Renal cortical epithelial cell (primary cell): Measurements from ENCODE around the gene PPP1R14B. TPM values are rescaled to one million over a fixed set of nuclear protein-coding genes. Genes with fewer than 3 reads are reported as not detected.
"Not testable (repeated sequence)": the region's sequence is repeated elsewhere in the genome, so short reads cannot be mapped to it uniquely, and the experiment has no call there.

Experiments
- DNase-seq: peaks from one replicate; pipeline ENCODE4 v3.0.0-alpha.2; 2011; ENCODE audit warnings: low read depth
- total RNA-seq: library from RNA; depleted of rRNA; stranded (reverse); fragments of >200 nt; gene quantifications from 2 replicates; pipeline ENCODE4 v1.2.3, GENCODE V29; 2014

PPP1R14B gene
- total RNA-seq, 1 donor from 2014 or later = 131 TPM

DNA sequence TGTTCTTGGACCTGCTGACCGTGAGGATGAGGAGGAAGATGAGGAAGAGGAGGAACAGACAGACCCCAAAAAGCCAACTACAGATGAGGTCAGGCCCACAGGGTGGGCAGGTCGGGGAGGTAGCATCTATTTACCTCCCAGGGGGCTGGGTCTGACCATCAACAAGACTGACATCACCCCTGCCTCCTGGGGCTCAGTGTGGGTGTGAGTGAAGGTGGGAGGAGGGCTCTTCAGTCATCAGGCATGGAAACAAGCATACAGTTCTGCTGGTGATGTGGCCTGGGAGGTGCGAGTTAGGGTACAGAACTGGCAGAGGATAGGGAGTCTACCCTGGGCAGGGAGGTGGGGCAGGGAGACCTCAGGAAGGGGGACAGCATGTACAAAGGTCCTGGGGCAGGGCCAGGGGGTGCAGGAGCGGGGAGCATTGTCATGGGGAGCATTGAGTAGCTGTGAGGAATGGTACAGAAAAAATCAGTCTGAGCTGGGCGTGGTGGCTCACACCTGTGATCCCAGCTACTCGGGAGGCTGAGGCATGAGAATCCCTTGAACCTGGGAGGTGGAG, 13.5 kb upstream of the PPP1R14B start:
- DNase-seq = no peak

GRCh38 chr11:64259533-64260067, 12.9 kb upstream of the PPP1R14B start:
- no peak for DNase-seq

DNA sequence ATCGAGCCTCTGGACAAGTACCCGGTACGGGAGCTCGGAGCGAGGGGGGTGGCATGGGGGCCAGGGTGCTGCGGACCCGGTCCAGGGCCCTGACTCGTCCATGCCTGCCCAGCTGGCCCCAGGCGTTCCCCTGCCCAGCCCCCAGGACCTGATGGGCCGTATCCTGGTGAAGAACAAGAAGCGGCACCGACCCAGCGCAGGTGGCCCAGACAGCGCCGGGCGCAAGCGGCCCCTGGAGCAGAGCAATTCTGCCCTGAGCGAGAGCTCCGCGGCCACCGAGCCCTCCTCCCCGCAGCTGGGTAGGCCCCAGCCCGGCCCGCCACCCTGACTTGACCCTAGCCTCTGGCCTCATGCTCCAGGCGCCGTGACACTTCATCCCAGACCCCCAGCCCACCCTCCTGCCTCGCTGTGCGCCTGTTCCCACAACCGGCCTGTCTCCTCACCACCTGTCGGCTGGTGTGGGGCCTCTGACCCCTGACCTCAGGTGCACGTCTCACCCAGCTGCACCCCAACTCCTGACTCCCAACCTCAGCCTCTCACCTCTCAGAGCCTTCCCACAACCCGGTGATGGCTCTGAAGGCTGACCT, 12.3 kb upstream of the PPP1R14B start:
- DNase-seq = no peak

DNA sequence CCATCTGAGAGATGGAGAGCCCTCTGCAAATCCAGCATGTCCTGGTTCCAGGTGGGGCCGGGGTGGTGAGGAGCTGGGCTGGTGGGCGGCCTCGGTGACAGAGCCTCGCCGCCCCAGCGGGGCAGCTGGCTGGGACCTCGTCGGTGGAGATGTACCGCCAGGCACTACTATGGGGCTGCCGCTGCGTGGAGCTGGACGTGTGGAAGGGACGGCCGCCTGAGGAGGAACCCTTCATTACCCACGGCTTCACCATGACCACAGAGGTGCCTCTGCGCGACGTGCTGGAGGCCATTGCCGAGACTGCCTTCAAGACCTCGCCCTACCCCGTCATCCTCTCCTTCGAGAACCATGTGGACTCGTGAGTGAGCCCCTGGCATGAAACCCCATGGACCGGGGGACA, 11.6 kb upstream of the PPP1R14B start:
- no peak for DNase-seq

GRCh38 chr11:64256300-64256699, 9.6 kb upstream of the PPP1R14B start:
- DNase-seq = no peak

GRCh38 chr11:64255135-64256128, 8.7 kb upstream of the PPP1R14B start:
- no peak for DNase-seq

GRCh38 chr11:64254326-64254725, 7.6 kb upstream of the PPP1R14B start:
- DNase-seq = no peak

- DNase-seq = no peak
Observed at GRCh38 chr11:64253481-64253880, 6.7 kb upstream of the PPP1R14B start.

GRCh38 chr11:64253043-64253442, 6.3 kb upstream of the PPP1R14B start:
- no peak for DNase-seq

GRCh38 chr11:64252003-64252872, 5.5 kb upstream of the PPP1R14B start:
- no peak for DNase-seq

GRCh38 chr11:64251753-64252002, 4.9 kb upstream of the PPP1R14B start:
- no peak for DNase-seq

DNA sequence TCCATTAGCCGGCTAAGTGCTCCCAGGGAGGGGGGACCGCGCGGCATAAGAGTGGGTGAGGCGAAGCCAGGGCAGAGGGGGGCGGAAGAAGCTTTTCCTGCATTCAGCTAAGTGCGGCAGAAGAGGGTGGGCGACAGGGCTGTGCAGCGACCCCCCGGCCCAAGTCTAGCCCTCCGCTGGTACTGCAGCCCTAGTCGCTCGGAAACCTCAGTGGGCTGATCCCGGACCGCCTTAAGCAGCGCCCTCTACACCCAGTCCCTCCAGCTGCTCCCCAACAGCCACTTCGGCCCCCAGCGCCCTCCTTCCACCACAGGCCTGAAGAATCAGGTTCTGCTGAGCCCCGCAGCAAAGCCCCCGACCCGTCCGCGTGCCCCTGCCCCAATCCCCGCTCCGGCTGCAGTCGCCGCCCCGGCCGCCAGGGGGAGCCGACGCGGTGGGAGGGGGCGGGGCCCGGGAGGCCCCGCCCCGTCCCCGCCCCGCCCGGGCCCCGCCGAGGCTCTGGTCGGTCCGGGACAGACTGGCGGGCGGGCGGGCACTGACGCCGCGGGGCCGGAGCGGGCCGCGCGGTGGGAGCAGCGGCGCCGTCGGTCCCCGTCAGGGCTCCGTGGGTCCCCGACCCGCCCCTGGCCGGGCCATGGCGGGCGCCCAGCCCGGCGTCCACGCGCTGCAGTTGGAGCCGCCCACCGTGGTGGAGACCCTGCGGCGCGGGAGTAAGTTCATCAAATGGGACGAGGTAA, 4.4 kb upstream of the PPP1R14B start, which contains the start of gene PLCB3:
Gene PLCB3 (plus strand): TSS at position 515 of the 737 bp plus-strand sequence. CDS start 120 bp downstream, at position 635.
- no peak for DNase-seq

GRCh38 chr11:64250415-64251015, 3.8 kb upstream of the PPP1R14B start:
- DNase-seq = no peak

GRCh38 chr11:64249563-64250414, 3.0 kb upstream of the PPP1R14B start:
- DNase-seq = no peak

GRCh38 chr11:64249038-64249437, 2.3 kb upstream of the PPP1R14B start:
- no peak for DNase-seq

GRCh38 chr11:64248578-64248977, 1.8 kb upstream of the PPP1R14B start:
- no peak for DNase-seq

DNA sequence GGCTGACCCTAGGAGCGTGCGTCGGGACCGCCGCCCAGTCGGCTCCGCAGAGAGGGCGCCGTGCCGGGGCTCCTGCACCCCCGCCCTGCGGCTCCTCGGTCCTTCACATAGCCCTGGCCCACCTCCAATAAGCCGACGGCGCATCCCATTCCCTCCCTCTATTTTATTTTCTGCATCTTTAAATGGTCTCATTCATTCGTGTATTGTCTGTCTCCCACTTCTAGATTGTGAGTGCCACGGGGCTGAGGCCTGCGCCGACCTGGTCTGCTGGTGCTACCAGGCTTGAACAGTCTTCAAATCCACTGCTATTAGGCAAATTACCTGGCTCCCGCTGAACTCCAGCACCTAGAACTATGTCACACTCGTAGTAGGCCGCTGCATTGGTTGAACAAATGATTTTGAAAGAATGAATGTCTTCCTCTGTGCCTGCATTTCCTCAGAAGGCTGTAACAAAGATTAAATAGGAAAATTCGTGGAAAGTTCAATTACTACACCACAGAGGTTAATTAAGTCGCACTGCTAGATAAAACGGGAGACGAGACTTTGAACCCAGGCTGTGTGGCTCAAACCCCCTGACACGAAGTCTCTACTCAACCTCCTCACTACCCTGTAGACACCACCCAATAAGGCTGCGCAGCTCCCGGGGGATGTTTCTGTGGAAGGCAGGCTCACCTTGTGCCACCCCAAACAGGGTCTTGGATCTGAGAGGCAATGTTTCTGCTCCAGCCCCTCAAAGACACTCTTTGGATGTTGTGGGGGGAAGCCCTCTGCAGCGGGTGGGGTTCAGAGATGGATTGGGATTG, 1.2 kb upstream of the PPP1R14B start:
- DNase-seq = no peak

- DNase-seq = not testable (repeated sequence)
Observed at GRCh38 chr11:64246621-64246870, 197 bp downstream of the PPP1R14B start.
